ENCODE data around the gene ZNF891.

- no peak for TF ChIP-seq CTCF (IDR thresholded peaks at IDR 0.05)
- TF ChIP-seq POLR2A (IDR thresholded peaks at IDR 0.05) = no peak
These were observed 35.7 kb upstream of the ZNF891 start for GRCh38 chr12:133165776-133166175.
